Neural crest cell (in vitro differentiated cells): Measurements from ENCODE around the gene RGL2. TPM values are rescaled to one million over a fixed set of nuclear protein-coding genes. Genes with fewer than 3 reads are reported as not detected.

Experiments used
- DNase-seq: peaks from one replicate; pipeline ENCODE4 v3.0.0; 2021; ENCODE audit warnings: low read depth, mixed read lengths, low spot score
- H3K27ac Mint-ChIP-seq: one replicate; pipeline ENCODE4 v1.8.0; 2021; ENCODE audit warnings: mild to moderate bottlenecking, mixed read lengths; ENCODE audit not compliant: unreplicated experiment
- H3K27me3 Mint-ChIP-seq: 2 replicates; pipeline ENCODE4 v1.8.0; 2021; ENCODE audit warnings: low read depth, mild to moderate bottlenecking, mixed read lengths
- H3K36me3 Mint-ChIP-seq: 2 replicates; pipeline ENCODE4 v1.8.0; 2021; ENCODE audit warnings: low read depth, mild to moderate bottlenecking, mixed read lengths
- H3K4me1 Mint-ChIP-seq: 2 replicates; pipeline ENCODE4 v1.8.0; 2021; ENCODE audit warnings: mixed read lengths
- H3K4me3 Mint-ChIP-seq: one replicate; pipeline ENCODE4 v1.8.0; 2021; ENCODE audit warnings: mild to moderate bottlenecking, mixed read lengths
- H3K9me3 Mint-ChIP-seq: 2 replicates; pipeline ENCODE4 v1.8.0; 2021; ENCODE audit warnings: mixed read lengths
- total RNA-seq: library from RNA; stranded (reverse); gene quantifications from 2 replicates; pipeline ENCODE4 v1.2.1, GENCODE V29; 2021
- TF ChIP-seq, protein P1 (sequence below): fragments of 200-600 bp; sonication (generic); conservative IDR thresholded peaks from 2 replicates; pipeline ENCODE4 v1.5.0; 2021; ENCODE audit warnings: antibody characterized with exemption, mild to moderate bottlenecking

Gene RGL2
- total RNA-seq, 1 donor from 2014 or later = 56.0 TPM

- peak overlapping the region; percentile 98 for H3K4me3 Mint-ChIP-seq
- H3K27me3 Mint-ChIP-seq = peaks cover 9% of the 10 kb centered on the region
- H3K27ac Mint-ChIP-seq = peak overlapping the region; percentile 98
- TF ChIP-seq, protein P1, sequence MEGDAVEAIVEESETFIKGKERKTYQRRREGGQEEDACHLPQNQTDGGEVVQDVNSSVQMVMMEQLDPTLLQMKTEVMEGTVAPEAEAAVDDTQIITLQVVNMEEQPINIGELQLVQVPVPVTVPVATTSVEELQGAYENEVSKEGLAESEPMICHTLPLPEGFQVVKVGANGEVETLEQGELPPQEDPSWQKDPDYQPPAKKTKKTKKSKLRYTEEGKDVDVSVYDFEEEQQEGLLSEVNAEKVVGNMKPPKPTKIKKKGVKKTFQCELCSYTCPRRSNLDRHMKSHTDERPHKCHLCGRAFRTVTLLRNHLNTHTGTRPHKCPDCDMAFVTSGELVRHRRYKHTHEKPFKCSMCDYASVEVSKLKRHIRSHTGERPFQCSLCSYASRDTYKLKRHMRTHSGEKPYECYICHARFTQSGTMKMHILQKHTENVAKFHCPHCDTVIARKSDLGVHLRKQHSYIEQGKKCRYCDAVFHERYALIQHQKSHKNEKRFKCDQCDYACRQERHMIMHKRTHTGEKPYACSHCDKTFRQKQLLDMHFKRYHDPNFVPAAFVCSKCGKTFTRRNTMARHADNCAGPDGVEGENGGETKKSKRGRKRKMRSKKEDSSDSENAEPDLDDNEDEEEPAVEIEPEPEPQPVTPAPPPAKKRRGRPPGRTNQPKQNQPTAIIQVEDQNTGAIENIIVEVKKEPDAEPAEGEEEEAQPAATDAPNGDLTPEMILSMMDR = no peak
- no peaks in the 10 kb centered on the region for H3K9me3 Mint-ChIP-seq
- peaks cover 79% of the 10 kb centered on the region for H3K4me1 Mint-ChIP-seq
- no peak for DNase-seq
- H3K36me3 Mint-ChIP-seq = peaks cover 24% of the 10 kb centered on the region
Measured at GRCh38 chr6:33318426-33319073, 19.8 kb upstream of the RGL2 start.

- Mint-ChIP-seq H3K36me3 (peaks cover 24% of the 10 kb centered on the region), H3K27me3 (peaks cover 16% of the 10 kb centered on the region), H3K9me3 (no peaks in the 10 kb centered on the region), H3K27ac (peak within 1 kb of the TSS; percentile 98), H3K4me1 (peaks cover 79% of the 10 kb centered on the region), H3K4me3 (peak within 1 kb of the TSS; percentile 98)
- TF ChIP-seq, protein P1 = no peak
- DNase-seq = peak; percentile 97
Measured at GRCh38 chr6:33317669-33318425, 19.1 kb upstream of the RGL2 start, which contains the start of gene ZBTB22. Gene ZBTB22, minus strand, starts transcription at chr6:33317744. Its CDS starts 828 bp downstream, at chr6:33316916.

DNA sequence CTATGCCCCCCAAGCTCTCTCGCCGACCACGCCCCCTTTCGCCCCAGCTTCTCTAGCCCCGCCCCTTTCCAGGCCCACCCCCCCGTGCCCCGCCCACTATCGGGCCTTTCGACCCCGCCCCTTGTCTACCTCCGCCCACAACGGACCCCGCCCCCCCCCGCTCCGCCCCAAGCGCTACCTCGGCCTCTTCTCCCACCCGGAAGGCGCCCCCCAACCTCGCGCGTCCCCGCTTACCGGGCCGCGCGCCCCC is 18.6 kb upstream of the RGL2 start:
- Mint-ChIP-seq H3K4me1 (peaks cover 80% of the 10 kb centered on the region), H3K36me3 (peaks cover 24% of the 10 kb centered on the region), H3K27me3 (peaks cover 21% of the 10 kb centered on the region), H3K4me3 (peak overlapping the region; percentile 87), H3K27ac (no peak overlapping the region), H3K9me3 (no peaks in the 10 kb centered on the region)
- no peak for DNase-seq
- TF ChIP-seq, protein P1 = no peak

DNA sequence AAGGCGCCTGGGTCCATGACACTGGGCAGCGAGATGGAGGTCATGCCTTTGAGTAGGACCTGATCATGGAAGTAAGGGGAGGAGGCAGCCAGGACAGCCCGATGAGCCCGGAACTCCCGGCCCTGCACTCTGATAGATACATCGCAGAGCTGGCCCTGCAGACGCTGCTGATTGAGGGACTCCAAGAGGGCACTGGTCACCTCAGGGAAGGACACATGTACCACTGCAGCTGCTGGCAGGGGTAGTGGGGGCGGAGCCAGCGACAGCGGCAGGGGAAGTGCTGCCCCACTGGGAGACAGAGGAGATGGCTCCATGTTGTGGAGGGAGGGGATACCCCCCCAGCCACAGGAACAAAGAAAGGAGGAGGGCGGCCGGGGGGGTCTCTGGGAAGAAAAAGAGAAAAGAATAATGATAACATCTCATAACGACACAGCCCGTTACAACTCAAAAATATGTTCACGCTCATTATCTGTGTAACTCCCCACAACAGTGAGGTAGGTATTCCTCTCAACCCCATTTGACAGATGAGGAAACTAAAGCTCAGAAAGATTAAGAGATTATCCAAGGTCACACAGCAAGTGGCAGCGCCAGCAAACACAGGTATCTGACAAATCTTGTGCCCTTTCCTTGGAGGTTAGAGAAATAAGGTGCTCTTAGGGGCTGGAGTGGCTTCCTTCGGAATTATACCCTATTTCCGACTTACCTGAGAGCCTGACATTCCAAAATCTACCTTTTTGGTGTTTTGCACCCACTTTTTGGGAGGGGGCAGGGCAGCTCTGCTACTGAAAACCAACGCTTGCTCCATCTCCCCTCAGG is 18.1 kb upstream of the RGL2 start:
- Mint-ChIP-seq H3K27me3 (peaks cover 26% of the 10 kb centered on the region), H3K4me3 (peak overlapping the region; percentile 87), H3K4me1 (peaks cover 79% of the 10 kb centered on the region), H3K27ac (no peak overlapping the region), H3K36me3 (peaks cover 24% of the 10 kb centered on the region), H3K9me3 (no peaks in the 10 kb centered on the region)
- DNase-seq = no peak
- TF ChIP-seq, protein P1 = no peak

GRCh38 chr6:33315793-33316602 is 17.3 kb upstream of the RGL2 start:
- DNase-seq = no peak
- H3K4me1 Mint-ChIP-seq = peaks cover 72% of the 10 kb centered on the region
- H3K27ac Mint-ChIP-seq = no peak overlapping the region
- TF ChIP-seq, protein P1 = no peak
- peak overlapping the region; percentile 87 for H3K4me3 Mint-ChIP-seq
- peaks cover 24% of the 10 kb centered on the region for H3K36me3 Mint-ChIP-seq
- peaks cover 30% of the 10 kb centered on the region for H3K27me3 Mint-ChIP-seq
- H3K9me3 Mint-ChIP-seq = no peaks in the 10 kb centered on the region
